GM18502 (cell line): ENCODE data around the gene DOK7.

Source experiments
- ATAC-seq: cut with Tn5 transposase; IDR thresholded peaks from one replicate; pipeline ENCODE4 v1.9.1; 2021; ENCODE audit warnings: mild to moderate bottlenecking; ENCODE audit not compliant: unreplicated experiment, poor library complexity

The DOK7 gene

GRCh38 chr4:3462790-3463415, at the start of gene DOK7:
Gene DOK7 (plus strand): TSS chr4:3463306. CDS start chr4:3463376, 70 bp downstream.
- no peak for ATAC-seq

- no peak for ATAC-seq
Measured at GRCh38 chr4:3413675-3414420, 49.3 kb upstream of the DOK7 start.

GRCh38 chr4:3414421-3415279, 48.5 kb upstream of the DOK7 start:
- no peak for ATAC-seq

- ATAC-seq = no peak
Measured at GRCh38 chr4:3415471-3416141, 47.5 kb upstream of the DOK7 start.

- ATAC-seq = no peak
Measured at GRCh38 chr4:3416270-3416669, 46.8 kb upstream of the DOK7 start.

GRCh38 chr4:3416821-3417221, 46.3 kb upstream of the DOK7 start:
- no peak for ATAC-seq

- no peak for ATAC-seq
Measured at GRCh38 chr4:3417448-3417847, 45.7 kb upstream of the DOK7 start.

- no peak for ATAC-seq
Measured at GRCh38 chr4:3418029-3418762, 44.9 kb upstream of the DOK7 start.

- no peak for ATAC-seq
Measured at GRCh38 chr4:3419836-3420605, 43.1 kb upstream of the DOK7 start.

- ATAC-seq = no peak
Measured at GRCh38 chr4:3420606-3420955, 42.5 kb upstream of the DOK7 start.

GRCh38 chr4:3420956-3421355, 42.1 kb upstream of the DOK7 start:
- no peak for ATAC-seq

GRCh38 chr4:3421470-3421869, 41.6 kb upstream of the DOK7 start:
- ATAC-seq = no peak

GRCh38 chr4:3422241-3422801, 40.8 kb upstream of the DOK7 start:
- no peak for ATAC-seq

GRCh38 chr4:3422808-3423297, 40.3 kb upstream of the DOK7 start:
- no peak for ATAC-seq

GRCh38 chr4:3423406-3423805, 39.7 kb upstream of the DOK7 start:
- ATAC-seq = no peak

- no peak for ATAC-seq
Measured at GRCh38 chr4:3423952-3424351, 39.2 kb upstream of the DOK7 start.

- no peak for ATAC-seq
Measured at GRCh38 chr4:3424522-3425095, 38.5 kb upstream of the DOK7 start.

- ATAC-seq = no peak
Measured at GRCh38 chr4:3426465-3427133, 36.5 kb upstream of the DOK7 start.
